H1 (cell line): ENCODE data around the gene TMEM108. TPM values are rescaled to one million over a fixed set of nuclear protein-coding genes. Genes with fewer than 3 reads are reported as not detected.

Experiments used
- CTCF ChIA-PET: fragments of 300-600 bp; sonication (Branson Sonifier 250); formaldehyde crosslinking; loops from one replicate; lab custom pipeline; 2021; ENCODE audit not compliant: partially characterized antibody; lab: Charles Lee
- POLR2A ChIA-PET: fragments of 300-600 bp; sonication (Branson Sonifier 250); formaldehyde crosslinking; loops from one replicate; lab custom pipeline; 2021; ENCODE audit warnings: inconsistent platforms; ENCODE audit not compliant: partially characterized antibody; lab: Charles Lee
- DNase-seq, 2 experiments: peaks; one replicate each; pipeline versions ENCODE4 v3.0.0 to v3.0.0-alpha.2; 2010 to 2022; ENCODE audit warnings: low spot score in 2 of 2, low read depth in 1 of 2, mixed read lengths in 1 of 2
- FAIRE-seq: peaks from 2 replicates; lab custom pipeline; 2011; peaks lifted over from hg19 to GRCh38; lab: Jason Lieb, UNC
- H2AFZ ChIP-seq: 2 replicates; pipeline ENCODE4 v1.8.1; 2012; ENCODE audit warnings: low read length, inconsistent platforms
- H2AK5ac ChIP-seq: 2 replicates; pipeline ENCODE4 v1.6.1; 2013; ENCODE audit warnings: low read depth, low read length
- H2BK120ac ChIP-seq: replicated peaks from 2 replicates; pipeline ENCODE3; 2013; ENCODE audit warnings: low read depth, low read length, inconsistent platforms
- H2BK12ac ChIP-seq: 2 replicates; pipeline ENCODE4 v1.6.1; 2013; ENCODE audit warnings: low read depth, low read length
- H2BK15ac ChIP-seq: 2 replicates; pipeline ENCODE4 v1.6.1; 2013; ENCODE audit warnings: low read length
- H2BK20ac ChIP-seq: 2 replicates; pipeline ENCODE4 v1.6.1; 2013; ENCODE audit warnings: low read length
- H2BK5ac ChIP-seq: 2 replicates; pipeline ENCODE4 v1.6.1; 2013; ENCODE audit warnings: low read depth, low read length
- H3K14ac ChIP-seq: 2 replicates; pipeline ENCODE4 v1.6.1; 2013; ENCODE audit warnings: inconsistent platforms; ENCODE audit not compliant: insufficient read length
- H3K18ac ChIP-seq: 2 replicates; pipeline ENCODE4 v1.6.1; 2013; ENCODE audit warnings: low read length; ENCODE audit errors: extremely low read depth
- H3K23ac ChIP-seq: 2 replicates; pipeline ENCODE4 v1.6.1; 2013; ENCODE audit warnings: inconsistent platforms; ENCODE audit not compliant: insufficient read length
- H3K23me2 ChIP-seq: 2 replicates; pipeline ENCODE4 v1.6.1; 2013; ENCODE audit warnings: low read depth, low read length
- H3K27ac ChIP-seq: 2 replicates; pipeline ENCODE4 v1.6.1; 2011; ENCODE audit warnings: low read depth, low read length, inconsistent platforms
- H3K27me3 ChIP-seq, 4 experiments: replicated peaks in 1 of 4; 1 replicate in 1 of 4; 2 replicates in 3 of 4; pipeline versions ENCODE4 v1.6.1 to v1.8.1; 2011 to 2013; ENCODE audit warnings: low read length in 3 of 4, mild to moderate bottlenecking in 3 of 4, inconsistent platforms in 2 of 4, mixed read lengths in 2 of 4, moderate library complexity in 1 of 4; ENCODE audit not compliant: control insufficient read depth in 3 of 4, insufficient read depth in 3 of 4; ENCODE audit errors: extremely low read depth in 1 of 4
- H3K36me3 ChIP-seq, 4 experiments: 2 replicates each; pipeline versions ENCODE4 v1.6.1 to v1.8.1; 2011 to 2013; ENCODE audit warnings: mild to moderate bottlenecking in 4 of 4, low read length in 3 of 4, moderate library complexity in 2 of 4, control low read depth in 1 of 4, inconsistent platforms in 1 of 4; ENCODE audit not compliant: insufficient read depth in 4 of 4, control insufficient read depth in 2 of 4
- H3K4ac ChIP-seq: replicated peaks from 2 replicates; pipeline ENCODE3; 2013; ENCODE audit warnings: low read length, low read depth, mixed read lengths, inconsistent platforms; ENCODE audit not compliant: insufficient read length
- H3K4me1 ChIP-seq, 4 experiments: replicated peaks in 1 of 4; 1 replicate in 1 of 4; 2 replicates in 3 of 4; pipeline versions ENCODE4 v1.6.1 to v1.8.1; 2011 to 2013; ENCODE audit warnings: low read length in 3 of 4, inconsistent platforms in 2 of 4, mixed read lengths in 1 of 4; ENCODE audit not compliant: insufficient read depth in 4 of 4, control insufficient read depth in 3 of 4
- H3K4me2 ChIP-seq, 2 experiments: 2 replicates each; pipeline versions ENCODE4 v1.6.1 to v1.8.1; 2011 to 2013; ENCODE audit warnings: low read depth in 2 of 2, low read length in 2 of 2, control low read depth in 1 of 2, inconsistent platforms in 1 of 2, mild to moderate bottlenecking in 1 of 2; ENCODE audit not compliant: insufficient read depth in 1 of 2
- H3K4me3 ChIP-seq, 4 experiments: fragments of 200-600, 300-600 bp in 1 of 4; sonication (generic), shearing (Covaris generic), sonication (Bioruptor Twin) in 1 of 4; 2 replicates each; pipeline versions ENCODE4 v1.5.1 to v1.8.1; 2011 to 2016; ENCODE audit warnings: low read length in 4 of 4, low read depth in 3 of 4, control low read depth in 2 of 4, inconsistent platforms in 2 of 4, mild to moderate bottlenecking in 2 of 4, mixed read lengths in 1 of 4, moderate library complexity in 1 of 4; ENCODE audit not compliant: insufficient read depth in 2 of 4; ENCODE audit errors: extremely low read depth in 1 of 4
- H3K56ac ChIP-seq: replicated peaks from 2 replicates; pipeline ENCODE3; 2013; ENCODE audit warnings: low read depth, mild to moderate bottlenecking, mixed read lengths, low read length, inconsistent platforms; ENCODE audit not compliant: insufficient read length
- H3K79me1 ChIP-seq: 2 replicates; pipeline ENCODE4 v1.6.1; 2013; ENCODE audit warnings: low read depth, low read length, control low read depth
- H3K79me2 ChIP-seq, 2 experiments: 2 replicates each; pipeline versions ENCODE4 v1.6.1 to v1.8.1; 2012 to 2013; ENCODE audit warnings: low read length in 2 of 2, mild to moderate bottlenecking in 2 of 2, inconsistent platforms in 1 of 2; ENCODE audit not compliant: insufficient read depth in 2 of 2, control insufficient read depth in 1 of 2
- H3K9ac ChIP-seq, 4 experiments: replicated peaks in 1 of 4; 1 replicate in 1 of 4; 2 replicates in 3 of 4; pipeline versions ENCODE4 v1.6.1 to v1.8.1; 2011 to 2013; ENCODE audit warnings: low read depth in 3 of 4, low read length in 3 of 4, control low read depth in 2 of 4, mild to moderate bottlenecking in 2 of 4, moderate library complexity in 2 of 4, inconsistent platforms in 1 of 4; ENCODE audit errors: extremely low read depth in 1 of 4
- H3K9me3 ChIP-seq, 2 experiments: 2 replicates each; pipeline versions ENCODE4 v1.6.1 to v1.8.1; 2012 to 2013; ENCODE audit warnings: mild to moderate bottlenecking in 2 of 2, moderate library complexity in 2 of 2, control low read depth in 1 of 2, inconsistent platforms in 1 of 2, low read depth in 1 of 2, low read length in 1 of 2, mixed read lengths in 1 of 2; ENCODE audit not compliant: insufficient read depth in 2 of 2
- H4K20me1 ChIP-seq, 2 experiments: replicated peaks in 1 of 2; 2 replicates each; pipeline versions ENCODE3 to v1.8.1; 2011 to 2013; ENCODE audit warnings: inconsistent platforms in 2 of 2, low read length in 2 of 2, mild to moderate bottlenecking in 1 of 2; ENCODE audit not compliant: insufficient read depth in 2 of 2, control insufficient read depth in 1 of 2
- H4K5ac ChIP-seq: 2 replicates; pipeline ENCODE4 v1.6.1; 2013; ENCODE audit warnings: low read length, low read depth, mixed read lengths, inconsistent platforms; ENCODE audit not compliant: insufficient read length
- H4K8ac ChIP-seq: 2 replicates; pipeline ENCODE4 v1.8.0; 2013; ENCODE audit warnings: mild to moderate bottlenecking, moderate library complexity, low read length, inconsistent platforms; ENCODE audit not compliant: insufficient read depth; ENCODE audit errors: extremely low read depth
- H4K91ac ChIP-seq: replicated peaks from 2 replicates; pipeline ENCODE3; 2013; ENCODE audit warnings: low read length, mixed read lengths, inconsistent platforms; ENCODE audit not compliant: insufficient read length
- ATF3 ChIP-seq: IDR thresholded peaks from 2 replicates; pipeline ENCODE4 v1.6.1; 2011; ENCODE audit warnings: low read depth, mild to moderate bottlenecking, low read length; ENCODE audit not compliant: insufficient read depth
- BCL11A ChIP-seq, 2 experiments: IDR thresholded peaks; one replicate each; pipeline ENCODE4 v1.6.1; 2011; ENCODE audit warnings: low read depth in 2 of 2, low read length in 2 of 2, mild to moderate bottlenecking in 2 of 2
- BRCA1 ChIP-seq: IDR thresholded peaks from 2 replicates; pipeline ENCODE4 v1.6.1; 2012; ENCODE audit warnings: low read depth, low read length, improper control_type of control experiment
- CREB1 ChIP-seq: IDR thresholded peaks from 2 replicates; pipeline ENCODE4 v1.6.1; 2012; ENCODE audit warnings: inconsistent platforms
- EP300 ChIP-seq, 2 experiments: IDR thresholded peaks; 1 replicate in 1 of 2; 2 replicates in 1 of 2; pipeline ENCODE4 v1.6.1; 2011 to 2012; ENCODE audit warnings: low read depth in 2 of 2, low read length in 2 of 2, mild to moderate bottlenecking in 2 of 2, borderline replicate concordance in 1 of 2, inconsistent platforms in 1 of 2, moderate library complexity in 1 of 2
- HDAC2 ChIP-seq, 2 experiments: fragments of 300-600 bp in 1 of 2; sonication (generic) in 1 of 2; IDR thresholded peaks; 2 replicates each; pipeline ENCODE4 v1.6.1; 2011 to 2012; ENCODE audit warnings: low read depth in 2 of 2, low read length in 2 of 2, mild to moderate bottlenecking in 2 of 2, moderate library complexity in 2 of 2, borderline replicate concordance in 1 of 2, inconsistent platforms in 1 of 2
- HDAC6 ChIP-seq: IDR thresholded peaks from one replicate; pipeline ENCODE4 v1.7.1; 2012; ENCODE audit warnings: low read depth, mild to moderate bottlenecking, inconsistent platforms, low read length, moderate library complexity
- KDM1A ChIP-seq: fragments of 200-600, 300-600 bp; sonication (generic); IDR thresholded peaks from 2 replicates; pipeline ENCODE4 v1.7.1; 2016; ENCODE audit warnings: mild to moderate bottlenecking, low read length, borderline replicate concordance
- SAP30 ChIP-seq: fragments of 300-600 bp; sonication (generic); IDR thresholded peaks from 2 replicates; pipeline ENCODE4 v1.7.1; 2012; ENCODE audit warnings: low read length, moderate library complexity, mild to moderate bottlenecking, inconsistent platforms; ENCODE audit not compliant: insufficient read depth, insufficient replicate concordance
- SIX5 ChIP-seq: IDR thresholded peaks from 2 replicates; pipeline ENCODE4 v1.6.1; 2011; ENCODE audit warnings: mild to moderate bottlenecking, low read depth, low read length
- TCF12 ChIP-seq: IDR thresholded peaks from 2 replicates; pipeline ENCODE4 v1.6.1; 2011; ENCODE audit warnings: low read depth, mild to moderate bottlenecking, low read length
- USF2 ChIP-seq: IDR thresholded peaks from 2 replicates; pipeline ENCODE4 v1.6.1; 2011; ENCODE audit warnings: low read length, improper control_type of control experiment
- YY1 ChIP-seq: IDR thresholded peaks from 2 replicates; pipeline ENCODE4 v1.6.1; 2011; ENCODE audit warnings: low read depth, mild to moderate bottlenecking, low read length
- polyA plus RNA-seq, 7 experiments: library from polyadenylated mRNA; depleted of rRNA in 3 of 7; stranded (reverse) in 5 of 7; unstranded in 2 of 7; fragments of >200 nt in 5 of 7; fragments of 200-250 nt in 2 of 7; gene quantifications; 1 replicate in 5 of 7; 2 replicates in 1 of 7; 4 replicates in 1 of 7; pipeline versions ENCODE4 v1.2.1 to v1.2.3, GENCODE V29; 2011 to 2013; ENCODE audit warnings: missing spikeins in 2 of 7, mixed read lengths in 2 of 7
- total RNA-seq: library from RNA; stranded (reverse); fragmentation: NEBNext Ultra II Directional; extraction: Animal tissue kit (Norgen Biotek cat#: 25700); gene quantifications from 2 replicates; pipeline ENCODE4 v1.2.1, GENCODE V29; 2021

TMEM108 gene
- total and polyA plus RNA-seq, 2 of the 8 experiments (the other 6 are each of a cell fraction or from before 2014, with no cell fraction given) = 14.3 to 16.2 TPM

- ChIA-PET POLR2A (interaction anchor here (1.5 kb wide), 1 partner anchor 52 kb away, joined by 5 read pairs; no protein-coding TSS in a partner anchor), CTCF (interaction anchor here (1.3 to 2.6 kb wide), 3 partner anchors 14 to 37 kb away, joined by 3 to 11 read pairs (median 5); no protein-coding TSS in a partner anchor)
- Histone ChIP-seq H4K91ac (no peak overlapping the region), H2BK12ac (no peak overlapping the region), H3K23me2 (no peaks in the 10 kb centered on the region; the same call in 1 of the 2 replicates), H3K56ac (no peak overlapping the region), H4K5ac (no peak overlapping the region), H2AFZ (no peak overlapping the region), H3K9me3 (no peaks in the 10 kb centered on the region; a peak in 2 of 4 replicates), H3K9ac (no peak overlapping the region), H2BK15ac (no peak overlapping the region), H3K4me1 (no peaks in the 10 kb centered on the region), H3K18ac (no peak overlapping the region), H3K4ac (no peak overlapping the region), H3K4me3 (no peak overlapping the region), H3K27ac (no peak overlapping the region), H4K20me1 (no peaks in the 10 kb centered on the region), H3K79me1 (no peaks in the 10 kb centered on the region), H2BK120ac (no peak overlapping the region), H2AK5ac (no peak overlapping the region), H2BK20ac (no peak overlapping the region), H3K27me3 (peaks cover 0 to 1% (median 0%) of the 10 kb centered on the region in 4 experiments; a peak in 1 of 7 replicates), H3K79me2 (no peaks in the 10 kb centered on the region; a peak in 1 of 4 replicates), H3K4me2 (no peak overlapping the region), H3K36me3 (no peaks in the 10 kb centered on the region), H2BK5ac (no peak overlapping the region), H3K14ac (no peak overlapping the region), H4K8ac (no peak overlapping the region), H3K23ac (no peak overlapping the region)
- DNase-seq = no peak
- FAIRE-seq = no peak
- TF ChIP-seq TCF12 = no peak
- no peak for TF ChIP-seq HDAC6
- TF ChIP-seq USF2 = no peak
- TF ChIP-seq BCL11A (IDR thresholded peaks at IDR 0.05; ENCODE audit: low read depth in 2 of 2, low read length in 2 of 2) = no peak
- TF ChIP-seq YY1 = no peak
- TF ChIP-seq CREB1 = no peak
- no peak for TF ChIP-seq SIX5
- no peak for TF ChIP-seq KDM1A
- TF ChIP-seq ATF3 = no peak
- TF ChIP-seq SAP30 = no peak
- no peak for TF ChIP-seq BRCA1
- no peak for TF ChIP-seq EP300 (IDR thresholded peaks at IDR 0.05; ENCODE audit: borderline replicate concordance in 1 of 2, low read depth in 2 of 2, low read length in 2 of 2)
- TF ChIP-seq HDAC2 (IDR thresholded peaks at IDR 0.05; ENCODE audit: borderline replicate concordance in 1 of 2, low read depth in 2 of 2, low read length in 2 of 2) = no peak
Measured at GRCh38 chr3:133237380-133237779, 199.2 kb downstream of the TMEM108 start.
